Neural cell (in vitro differentiated cells): ENCODE data around the gene PLBD1. TPM values are rescaled to one million over a fixed set of nuclear protein-coding genes. Genes with fewer than 3 reads are reported as not detected.

Experiments
- H2AFZ ChIP-seq: fragments of 200-600, 300-800 bp; sonication (generic), shearing (Covaris generic); 2 replicates; pipeline ENCODE4 v1.6.0; 2014; ENCODE audit warnings: low read depth, mild to moderate bottlenecking, antibody characterized with exemption, low read length, moderate library complexity
- H3F3A ChIP-seq: fragments of 200-600 bp; shearing (Covaris generic); 2 replicates; pipeline ENCODE4 v1.6.1; 2016; ENCODE audit warnings: mild to moderate bottlenecking, moderate library complexity, mixed read lengths, antibody characterized with exemption, low read length; ENCODE audit not compliant: insufficient read depth, poor library complexity, severe bottlenecking
- H3K27ac ChIP-seq: fragments of 200-600, 300-800 bp; sonication (generic), shearing (Covaris generic); 2 replicates; pipeline ENCODE4 v1.5.1; 2014; ENCODE audit warnings: mild to moderate bottlenecking, low read length, moderate library complexity
- H3K27me3 ChIP-seq: fragments of 300-800, 200-600 bp; sonication (generic), shearing (Covaris generic); 2 replicates; pipeline ENCODE4 v1.6.0; 2014; ENCODE audit warnings: mild to moderate bottlenecking, low read depth, low read length, moderate library complexity; ENCODE audit not compliant: insufficient read depth
- H3K36me3 ChIP-seq: fragments of 300-800, 200-600 bp; sonication (generic), shearing (Covaris generic); 2 replicates; pipeline ENCODE4 v1.5.1; 2014; ENCODE audit warnings: mild to moderate bottlenecking, antibody characterized with exemption, low read length, moderate library complexity; ENCODE audit not compliant: insufficient read depth
- H3K4me2 ChIP-seq: fragments of 300-800, 200-600 bp; sonication (generic), shearing (Covaris generic); 2 replicates; pipeline ENCODE4 v1.6.0; 2014; ENCODE audit warnings: mild to moderate bottlenecking, low read length
- H3K4me3 ChIP-seq: fragments of 300-800, 200-600 bp; sonication (generic), shearing (Covaris generic); 2 replicates; pipeline ENCODE4 v1.5.1; 2014; ENCODE audit warnings: mild to moderate bottlenecking, low read length, moderate library complexity
- H3K79me2 ChIP-seq: fragments of 200-600 bp; shearing (Covaris generic); replicated peaks from 2 replicates; pipeline ENCODE4 v1.6.0; 2014; ENCODE audit warnings: mild to moderate bottlenecking, low read length, moderate library complexity; ENCODE audit not compliant: insufficient read depth
- H3K9ac ChIP-seq: fragments of 300-800, 200-600 bp; sonication (generic), shearing (Covaris generic); 2 replicates; pipeline ENCODE4 v1.6.1; 2016; ENCODE audit warnings: mild to moderate bottlenecking, low read length, mixed read lengths
- H3K9me2 ChIP-seq: fragments of 200-600 bp; shearing (Covaris generic); 2 replicates; pipeline ENCODE4 v1.6.1; 2016; ENCODE audit warnings: mild to moderate bottlenecking, low read length, mixed read lengths; ENCODE audit not compliant: insufficient read depth
- H3K9me3 ChIP-seq: fragments of 200-600, 300-800 bp; sonication (generic), shearing (Covaris generic); 2 replicates; pipeline ENCODE4 v1.6.1; 2016; ENCODE audit warnings: mild to moderate bottlenecking, mixed run types, low read length, moderate library complexity, mixed read lengths
- H4K20me1 ChIP-seq: fragments of 200-600 bp; shearing (Covaris generic); 2 replicates; pipeline ENCODE4 v1.6.1; 2016; ENCODE audit warnings: mild to moderate bottlenecking, mixed run types; ENCODE audit not compliant: insufficient read depth
- EP300 ChIP-seq: fragments of 450-650 bp; conservative IDR thresholded peaks from 2 replicates; pipeline ENCODE4 v1.6.1; 2014; ENCODE audit warnings: antibody characterized with exemption, mild to moderate bottlenecking, moderate library complexity; ENCODE audit not compliant: poor library complexity, severe bottlenecking
- EZH2 ChIP-seq: fragments of 200-600, 300-800 bp; shearing (Covaris generic), sonication (generic); IDR thresholded peaks from 2 replicates; pipeline ENCODE4 v1.6.1; 2014; ENCODE audit warnings: antibody characterized with exemption, low read length, borderline replicate concordance, mild to moderate bottlenecking; ENCODE audit not compliant: insufficient read depth, poor library complexity, severe bottlenecking
- MXI1 ChIP-seq: fragments of 450-650 bp; conservative IDR thresholded peaks from 2 replicates; pipeline ENCODE4 v1.6.1; 2014; ENCODE audit warnings: antibody characterized with exemption, mild to moderate bottlenecking; ENCODE audit not compliant: poor library complexity, severe bottlenecking
- POLR2AphosphoS5 ChIP-seq: IDR thresholded peaks from 2 replicates; pipeline ENCODE4 v1.6.1; 2012
- RAD21 ChIP-seq: fragments of 450-650 bp; conservative IDR thresholded peaks from 2 replicates; pipeline ENCODE4 v1.6.1; 2014; ENCODE audit warnings: antibody characterized with exemption, mild to moderate bottlenecking, moderate library complexity
- SMC3 ChIP-seq: fragments of 450-650 bp; conservative IDR thresholded peaks from 2 replicates; pipeline ENCODE4 v1.6.1; 2014; ENCODE audit warnings: antibody characterized with exemption, mild to moderate bottlenecking, moderate library complexity; ENCODE audit not compliant: poor library complexity
- TAF1 ChIP-seq: IDR thresholded peaks from 2 replicates; pipeline ENCODE4 v1.6.1; 2012; ENCODE audit warnings: low read depth
- polyA plus RNA-seq: library from polyadenylated mRNA; depleted of rRNA; stranded (reverse); fragments of >200 nt; gene quantifications from 2 replicates; pipeline ENCODE4 v1.2.3, GENCODE V29; 2014
- TF ChIP-seq, protein P1 (sequence below): IDR thresholded peaks from 2 replicates; pipeline ENCODE4 v1.6.1; 2012; ENCODE audit warnings: borderline replicate concordance
- TF ChIP-seq, protein P2 (sequence below): fragments of 450-650 bp; IDR thresholded peaks from 2 replicates; pipeline ENCODE4 v1.5.1; 2014; ENCODE audit warnings: antibody characterized with exemption, mild to moderate bottlenecking, moderate library complexity; ENCODE audit not compliant: poor library complexity, severe bottlenecking

The PLBD1 gene
- polyA plus RNA-seq, 1 donor from 2014 or later: not detected

DNA sequence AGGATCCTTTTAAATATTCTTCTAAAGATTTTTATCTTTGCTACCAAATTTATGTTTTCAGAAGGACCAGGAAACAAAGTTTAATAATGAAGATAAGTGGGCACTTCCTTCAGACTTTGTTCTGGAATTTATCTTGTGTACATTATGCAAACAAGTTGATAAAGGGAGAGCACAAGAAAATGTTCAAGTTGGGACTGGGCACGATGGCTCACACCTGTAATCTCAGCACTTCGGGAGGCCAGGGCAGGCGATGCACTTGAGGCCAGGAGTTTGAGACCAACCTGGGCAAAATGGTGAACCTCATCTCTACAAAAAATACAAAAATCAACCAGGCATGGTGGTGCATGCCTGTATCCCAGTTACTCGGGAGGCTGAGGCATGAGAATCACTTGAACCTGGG lies 4.6 kb downstream of the PLBD1 start:
- no peak overlapping the region for H2AFZ ChIP-seq
- TF ChIP-seq RAD21: no peak
- TF ChIP-seq SMC3: no peak
- TF ChIP-seq, protein P1, sequence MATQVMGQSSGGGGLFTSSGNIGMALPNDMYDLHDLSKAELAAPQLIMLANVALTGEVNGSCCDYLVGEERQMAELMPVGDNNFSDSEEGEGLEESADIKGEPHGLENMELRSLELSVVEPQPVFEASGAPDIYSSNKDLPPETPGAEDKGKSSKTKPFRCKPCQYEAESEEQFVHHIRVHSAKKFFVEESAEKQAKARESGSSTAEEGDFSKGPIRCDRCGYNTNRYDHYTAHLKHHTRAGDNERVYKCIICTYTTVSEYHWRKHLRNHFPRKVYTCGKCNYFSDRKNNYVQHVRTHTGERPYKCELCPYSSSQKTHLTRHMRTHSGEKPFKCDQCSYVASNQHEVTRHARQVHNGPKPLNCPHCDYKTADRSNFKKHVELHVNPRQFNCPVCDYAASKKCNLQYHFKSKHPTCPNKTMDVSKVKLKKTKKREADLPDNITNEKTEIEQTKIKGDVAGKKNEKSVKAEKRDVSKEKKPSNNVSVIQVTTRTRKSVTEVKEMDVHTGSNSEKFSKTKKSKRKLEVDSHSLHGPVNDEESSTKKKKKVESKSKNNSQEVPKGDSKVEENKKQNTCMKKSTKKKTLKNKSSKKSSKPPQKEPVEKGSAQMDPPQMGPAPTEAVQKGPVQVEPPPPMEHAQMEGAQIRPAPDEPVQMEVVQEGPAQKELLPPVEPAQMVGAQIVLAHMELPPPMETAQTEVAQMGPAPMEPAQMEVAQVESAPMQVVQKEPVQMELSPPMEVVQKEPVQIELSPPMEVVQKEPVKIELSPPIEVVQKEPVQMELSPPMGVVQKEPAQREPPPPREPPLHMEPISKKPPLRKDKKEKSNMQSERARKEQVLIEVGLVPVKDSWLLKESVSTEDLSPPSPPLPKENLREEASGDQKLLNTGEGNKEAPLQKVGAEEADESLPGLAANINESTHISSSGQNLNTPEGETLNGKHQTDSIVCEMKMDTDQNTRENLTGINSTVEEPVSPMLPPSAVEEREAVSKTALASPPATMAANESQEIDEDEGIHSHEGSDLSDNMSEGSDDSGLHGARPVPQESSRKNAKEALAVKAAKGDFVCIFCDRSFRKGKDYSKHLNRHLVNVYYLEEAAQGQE: no peak
- no peak for TF ChIP-seq MXI1
- no peak for TF ChIP-seq EZH2
- no peak for TF ChIP-seq POLR2AphosphoS5
- TF ChIP-seq, protein P2, sequence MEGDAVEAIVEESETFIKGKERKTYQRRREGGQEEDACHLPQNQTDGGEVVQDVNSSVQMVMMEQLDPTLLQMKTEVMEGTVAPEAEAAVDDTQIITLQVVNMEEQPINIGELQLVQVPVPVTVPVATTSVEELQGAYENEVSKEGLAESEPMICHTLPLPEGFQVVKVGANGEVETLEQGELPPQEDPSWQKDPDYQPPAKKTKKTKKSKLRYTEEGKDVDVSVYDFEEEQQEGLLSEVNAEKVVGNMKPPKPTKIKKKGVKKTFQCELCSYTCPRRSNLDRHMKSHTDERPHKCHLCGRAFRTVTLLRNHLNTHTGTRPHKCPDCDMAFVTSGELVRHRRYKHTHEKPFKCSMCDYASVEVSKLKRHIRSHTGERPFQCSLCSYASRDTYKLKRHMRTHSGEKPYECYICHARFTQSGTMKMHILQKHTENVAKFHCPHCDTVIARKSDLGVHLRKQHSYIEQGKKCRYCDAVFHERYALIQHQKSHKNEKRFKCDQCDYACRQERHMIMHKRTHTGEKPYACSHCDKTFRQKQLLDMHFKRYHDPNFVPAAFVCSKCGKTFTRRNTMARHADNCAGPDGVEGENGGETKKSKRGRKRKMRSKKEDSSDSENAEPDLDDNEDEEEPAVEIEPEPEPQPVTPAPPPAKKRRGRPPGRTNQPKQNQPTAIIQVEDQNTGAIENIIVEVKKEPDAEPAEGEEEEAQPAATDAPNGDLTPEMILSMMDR: no peak
- TF ChIP-seq EP300: no peak
- TF ChIP-seq TAF1: no peak
- H3K27ac ChIP-seq: no peak overlapping the region
- H3K4me2 ChIP-seq: no peak overlapping the region
- H3K36me3 ChIP-seq: no peaks in the 10 kb centered on the region
- no peak overlapping the region for H3K4me3 ChIP-seq
- no peaks in the 10 kb centered on the region for H3F3A ChIP-seq
- H3K9me2 ChIP-seq: no peaks in the 10 kb centered on the region
- H3K9me3 ChIP-seq: no peaks in the 10 kb centered on the region
- H3K27me3 ChIP-seq: peaks cover 6% of the 10 kb centered on the region
- H3K9ac ChIP-seq: no peak overlapping the region
- no peaks in the 10 kb centered on the region for H3K79me2 ChIP-seq
- no peaks in the 10 kb centered on the region for H4K20me1 ChIP-seq

GRCh38 chr12:14562279-14562678 lies 5.4 kb downstream of the PLBD1 start:
- Histone ChIP-seq H3K9me3 (no peaks in the 10 kb centered on the region), H3F3A (no peaks in the 10 kb centered on the region), H3K27me3 (no peaks in the 10 kb centered on the region)

More at GRCh38 chr12:14562279-14562678, 5.4 kb downstream of the PLBD1 start:
- Histone ChIP-seq H3K4me3 (no peak overlapping the region), H3K27ac (no peak overlapping the region), H3K4me2 (no peak overlapping the region), H3K9me2 (no peaks in the 10 kb centered on the region), H4K20me1 (no peaks in the 10 kb centered on the region), H2AFZ (no peak overlapping the region), H3K36me3 (no peaks in the 10 kb centered on the region), H3K79me2 (no peaks in the 10 kb centered on the region), H3K9ac (no peak overlapping the region)
- TF ChIP-seq TAF1 (no peak), RAD21 (no peak), MXI1 (no peak), POLR2AphosphoS5 (no peak), EZH2 (no peak), EP300 (no peak), SMC3 (no peak)
- TF ChIP-seq, protein P1: no peak
- TF ChIP-seq, protein P2: no peak
